HEK293 (cell line): ENCODE data around the gene NUP62.

Experiments used
- KLF1 ChIP-seq: fragments of 450-650 bp; formaldehyde crosslinking; IDR thresholded peaks from 2 replicates; pipeline ENCODE4 v1.5.1; 2016; ENCODE audit warnings: missing biosample characterization, missing genetic modification characterization
- KLF8 ChIP-seq: fragments of 450-650 bp; formaldehyde crosslinking; IDR thresholded peaks from 2 replicates; pipeline ENCODE4 v1.5.1; 2016; ENCODE audit warnings: missing biosample characterization, missing genetic modification characterization
- REPIN1 ChIP-seq: fragments of 450-650 bp; formaldehyde crosslinking; IDR thresholded peaks from 2 replicates; pipeline ENCODE4 v1.5.1; 2017; ENCODE audit warnings: missing biosample characterization, missing genetic modification characterization, low read depth
- ZBTB1 ChIP-seq: fragments of 450-650 bp; formaldehyde crosslinking; IDR thresholded peaks from 2 replicates; pipeline ENCODE4 v1.5.1; 2016; ENCODE audit warnings: missing biosample characterization, missing genetic modification characterization
- ZBTB20 ChIP-seq: fragments of 450-650 bp; formaldehyde crosslinking; IDR thresholded peaks from 2 replicates; pipeline ENCODE4 v1.5.1; 2016; ENCODE audit warnings: missing biosample characterization, missing genetic modification characterization
- ZNF140 ChIP-seq: fragments of 450-650 bp; formaldehyde crosslinking; IDR thresholded peaks from 2 replicates; pipeline ENCODE4 v1.5.1; 2016; ENCODE audit warnings: missing biosample characterization, missing genetic modification characterization
- ZNF169 ChIP-seq: fragments of 450-650 bp; formaldehyde crosslinking; IDR thresholded peaks from 2 replicates; pipeline ENCODE4 v1.5.1; 2016; ENCODE audit warnings: missing biosample characterization, missing genetic modification characterization
- ZNF341 ChIP-seq: fragments of 450-650 bp; formaldehyde crosslinking; IDR thresholded peaks from 2 replicates; pipeline ENCODE4; 2016; ENCODE audit warnings: low read depth, missing biosample characterization, missing genetic modification characterization
- ZNF37A ChIP-seq: fragments of 450-650 bp; IDR thresholded peaks from 2 replicates; pipeline ENCODE4 v1.5.1; 2018; ENCODE audit warnings: missing biosample characterization, missing genetic modification characterization
- ZNF394 ChIP-seq: fragments of 450-650 bp; formaldehyde crosslinking; IDR thresholded peaks from 2 replicates; pipeline ENCODE4 v1.5.1; 2016; ENCODE audit warnings: missing biosample characterization, missing genetic modification characterization, mild to moderate bottlenecking, moderate library complexity, borderline replicate concordance
- ZNF600 ChIP-seq: fragments of 450-650 bp; formaldehyde crosslinking; IDR thresholded peaks from 2 replicates; pipeline ENCODE4 v1.5.1; 2016; ENCODE audit warnings: missing biosample characterization, missing genetic modification characterization
- ZNF677 ChIP-seq: fragments of 450-650 bp; IDR thresholded peaks from 2 replicates; pipeline ENCODE4 v1.5.0; 2018; ENCODE audit warnings: missing biosample characterization, mild to moderate bottlenecking, missing genetic modification characterization, moderate library complexity
- TF ChIP-seq, protein P1 (sequence below): fragments of 450-650 bp; formaldehyde crosslinking; IDR thresholded peaks from 2 replicates; pipeline ENCODE4 v1.5.1; 2016; ENCODE audit warnings: missing biosample characterization, missing genetic modification characterization
- TF ChIP-seq, protein P2 (sequence below): fragments of 450-650 bp; formaldehyde crosslinking; conservative IDR thresholded peaks from 2 replicates; pipeline ENCODE4 v1.5.1; 2016; ENCODE audit warnings: low read depth, missing biosample characterization, missing genetic modification characterization
- TF ChIP-seq, protein P3 (sequence below): fragments of 450-650 bp; formaldehyde crosslinking; IDR thresholded peaks from 2 replicates; pipeline ENCODE4 v1.5.1; 2016; ENCODE audit warnings: missing biosample characterization, missing genetic modification characterization
- TF ChIP-seq, protein P4 (sequence below): fragments of 450-650 bp; formaldehyde crosslinking; IDR thresholded peaks from 2 replicates; pipeline ENCODE4 v1.5.1; 2016; ENCODE audit warnings: missing biosample characterization, missing genetic modification characterization
- TF ChIP-seq, protein P5 (sequence below): fragments of 450-650 bp; formaldehyde crosslinking; conservative IDR thresholded peaks from 2 replicates; pipeline ENCODE4 v1.5.1; 2016; ENCODE audit warnings: low read depth, missing biosample characterization, missing genetic modification characterization
- TF ChIP-seq, protein P6 (sequence below): fragments of 450-650 bp; formaldehyde crosslinking; IDR thresholded peaks from 2 replicates; pipeline ENCODE4 v1.5.1; 2016; ENCODE audit warnings: missing biosample characterization, missing genetic modification characterization
- TF ChIP-seq, protein P7 (sequence below): fragments of 450-650 bp; formaldehyde crosslinking; IDR thresholded peaks from 2 replicates; pipeline ENCODE4 v1.5.1; 2016; ENCODE audit warnings: missing biosample characterization, missing genetic modification characterization

Gene NUP62

GRCh38 chr19:49859682-49860335, 69.5 kb downstream of the NUP62 start (continued):
- TF ChIP-seq, protein P1, sequence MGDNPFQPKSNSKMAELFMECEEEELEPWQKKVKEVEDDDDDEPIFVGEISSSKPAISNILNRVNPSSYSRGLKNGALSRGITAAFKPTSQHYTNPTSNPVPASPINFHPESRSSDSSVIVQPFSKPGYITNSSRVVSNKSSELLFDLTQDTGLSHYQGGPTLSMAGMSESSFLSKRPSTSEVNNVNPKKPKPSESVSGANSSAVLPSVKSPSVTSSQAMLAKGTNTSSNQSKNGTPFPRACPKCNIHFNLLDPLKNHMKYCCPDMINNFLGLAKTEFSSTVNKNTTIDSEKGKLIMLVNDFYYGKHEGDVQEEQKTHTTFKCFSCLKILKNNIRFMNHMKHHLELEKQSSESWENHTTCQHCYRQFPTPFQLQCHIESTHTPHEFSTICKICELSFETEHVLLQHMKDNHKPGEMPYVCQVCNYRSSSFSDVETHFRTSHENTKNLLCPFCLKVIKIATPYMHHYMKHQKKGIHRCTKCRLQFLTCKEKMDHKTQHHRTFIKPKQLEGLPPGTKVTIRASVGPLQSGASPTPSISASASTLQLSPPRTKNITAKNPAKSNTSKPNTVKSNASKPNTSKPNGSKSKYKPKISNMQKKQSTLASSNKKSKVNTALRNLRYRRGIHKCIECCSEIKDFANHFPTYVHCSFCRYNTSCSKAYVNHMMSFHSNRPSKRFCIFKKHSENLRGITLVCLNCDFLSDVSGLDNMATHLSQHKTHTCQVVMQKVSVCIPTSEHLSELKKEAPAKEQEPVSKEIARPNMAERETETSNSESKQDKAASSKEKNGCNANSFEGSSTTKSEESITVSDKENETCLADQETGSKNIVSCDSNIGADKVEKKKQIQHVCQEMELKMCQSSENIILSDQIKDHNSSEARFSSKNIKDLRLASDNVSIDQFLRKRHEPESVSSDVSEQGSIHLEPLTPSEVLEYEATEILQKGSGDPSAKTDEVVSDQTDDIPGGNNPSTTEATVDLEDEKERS (tag by site-specific recombination), result no peak
- TF ChIP-seq ZNF600 (tag by site-specific recombination), result no peak
- no peak for TF ChIP-seq KLF1 (tag by site-specific recombination)
- TF ChIP-seq, protein P2, sequence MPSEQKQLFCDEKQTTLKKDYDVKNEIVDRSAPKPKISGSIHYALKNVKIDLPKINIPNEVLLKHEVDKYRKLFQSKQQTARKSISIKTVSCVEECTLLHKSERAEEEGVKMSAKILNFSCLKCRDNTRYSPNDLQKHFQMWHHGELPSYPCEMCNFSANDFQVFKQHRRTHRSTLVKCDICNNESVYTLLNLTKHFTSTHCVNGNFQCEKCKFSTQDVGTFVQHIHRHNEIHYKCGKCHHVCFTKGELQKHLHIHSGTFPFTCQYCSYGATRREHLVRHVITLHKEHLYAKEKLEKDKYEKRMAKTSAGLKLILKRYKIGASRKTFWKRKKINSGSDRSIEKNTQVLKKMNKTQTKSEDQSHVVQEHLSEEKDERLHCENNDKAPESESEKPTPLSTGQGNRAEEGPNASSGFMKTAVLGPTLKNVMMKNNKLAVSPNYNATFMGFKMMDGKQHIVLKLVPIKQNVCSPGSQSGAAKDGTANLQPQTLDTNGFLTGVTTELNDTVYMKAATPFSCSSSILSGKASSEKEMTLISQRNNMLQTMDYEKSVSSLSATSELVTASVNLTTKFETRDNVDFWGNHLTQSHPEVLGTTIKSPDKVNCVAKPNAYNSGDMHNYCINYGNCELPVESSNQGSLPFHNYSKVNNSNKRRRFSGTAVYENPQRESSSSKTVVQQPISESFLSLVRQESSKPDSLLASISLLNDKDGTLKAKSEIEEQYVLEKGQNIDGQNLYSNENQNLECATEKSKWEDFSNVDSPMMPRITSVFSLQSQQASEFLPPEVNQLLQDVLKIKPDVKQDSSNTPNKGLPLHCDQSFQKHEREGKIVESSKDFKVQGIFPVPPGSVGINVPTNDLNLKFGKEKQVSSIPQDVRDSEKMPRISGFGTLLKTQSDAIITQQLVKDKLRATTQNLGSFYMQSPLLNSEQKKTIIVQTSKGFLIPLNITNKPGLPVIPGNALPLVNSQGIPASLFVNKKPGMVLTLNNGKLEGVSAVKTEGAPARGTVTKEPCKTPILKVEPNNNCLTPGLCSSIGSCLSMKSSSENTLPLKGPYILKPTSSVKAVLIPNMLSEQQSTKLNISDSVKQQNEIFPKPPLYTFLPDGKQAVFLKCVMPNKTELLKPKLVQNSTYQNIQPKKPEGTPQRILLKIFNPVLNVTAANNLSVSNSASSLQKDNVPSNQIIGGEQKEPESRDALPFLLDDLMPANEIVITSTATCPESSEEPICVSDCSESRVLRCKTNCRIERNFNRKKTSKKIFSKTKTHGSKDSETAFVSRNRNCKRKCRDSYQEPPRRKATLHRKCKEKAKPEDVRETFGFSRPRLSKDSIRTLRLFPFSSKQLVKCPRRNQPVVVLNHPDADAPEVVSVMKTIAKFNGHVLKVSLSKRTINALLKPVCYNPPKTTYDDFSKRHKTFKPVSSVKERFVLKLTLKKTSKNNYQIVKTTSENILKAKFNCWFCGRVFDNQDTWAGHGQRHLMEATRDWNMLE (tag by site-specific recombination), result no peak
- 0 out of 2 replicates have a peak, but pooled peaks have one; percentile 4 for TF ChIP-seq KLF8
- TF ChIP-seq ZBTB20 (tag by site-specific recombination), result no peak
- TF ChIP-seq ZNF140 (tag by site-specific recombination), result no peak
- TF ChIP-seq ZNF341, result no peak
- TF ChIP-seq, protein P3, sequence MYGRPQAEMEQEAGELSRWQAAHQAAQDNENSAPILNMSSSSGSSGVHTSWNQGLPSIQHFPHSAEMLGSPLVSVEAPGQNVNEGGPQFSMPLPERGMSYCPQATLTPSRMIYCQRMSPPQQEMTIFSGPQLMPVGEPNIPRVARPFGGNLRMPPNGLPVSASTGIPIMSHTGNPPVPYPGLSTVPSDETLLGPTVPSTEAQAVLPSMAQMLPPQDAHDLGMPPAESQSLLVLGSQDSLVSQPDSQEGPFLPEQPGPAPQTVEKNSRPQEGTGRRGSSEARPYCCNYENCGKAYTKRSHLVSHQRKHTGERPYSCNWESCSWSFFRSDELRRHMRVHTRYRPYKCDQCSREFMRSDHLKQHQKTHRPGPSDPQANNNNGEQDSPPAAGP (tag by site-specific recombination), result no peak
- TF ChIP-seq ZNF394 (tag by site-specific recombination), result no peak
- TF ChIP-seq REPIN1, result no peak
- TF ChIP-seq, protein P4, sequence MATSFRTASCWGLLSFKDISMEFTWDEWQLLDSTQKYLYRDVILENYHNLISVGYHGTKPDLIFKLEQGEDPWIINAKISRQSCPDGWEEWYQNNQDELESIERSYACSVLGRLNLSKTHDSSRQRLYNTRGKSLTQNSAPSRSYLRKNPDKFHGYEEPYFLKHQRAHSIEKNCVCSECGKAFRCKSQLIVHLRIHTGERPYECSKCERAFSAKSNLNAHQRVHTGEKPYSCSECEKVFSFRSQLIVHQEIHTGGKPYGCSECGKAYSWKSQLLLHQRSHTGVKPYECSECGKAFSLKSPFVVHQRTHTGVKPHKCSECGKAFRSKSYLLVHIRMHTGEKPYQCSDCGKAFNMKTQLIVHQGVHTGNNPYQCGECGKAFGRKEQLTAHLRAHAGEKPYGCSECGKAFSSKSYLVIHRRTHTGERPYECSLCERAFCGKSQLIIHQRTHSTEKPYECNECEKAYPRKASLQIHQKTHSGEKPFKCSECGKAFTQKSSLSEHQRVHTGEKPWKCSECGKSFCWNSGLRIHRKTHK (tag by site-specific recombination), result no peak
- TF ChIP-seq ZNF169 (tag by site-specific recombination), result no peak
- TF ChIP-seq ZBTB1, result no peak
- no peak for TF ChIP-seq ZNF37A (tag by site-specific recombination)
- TF ChIP-seq, protein P5, sequence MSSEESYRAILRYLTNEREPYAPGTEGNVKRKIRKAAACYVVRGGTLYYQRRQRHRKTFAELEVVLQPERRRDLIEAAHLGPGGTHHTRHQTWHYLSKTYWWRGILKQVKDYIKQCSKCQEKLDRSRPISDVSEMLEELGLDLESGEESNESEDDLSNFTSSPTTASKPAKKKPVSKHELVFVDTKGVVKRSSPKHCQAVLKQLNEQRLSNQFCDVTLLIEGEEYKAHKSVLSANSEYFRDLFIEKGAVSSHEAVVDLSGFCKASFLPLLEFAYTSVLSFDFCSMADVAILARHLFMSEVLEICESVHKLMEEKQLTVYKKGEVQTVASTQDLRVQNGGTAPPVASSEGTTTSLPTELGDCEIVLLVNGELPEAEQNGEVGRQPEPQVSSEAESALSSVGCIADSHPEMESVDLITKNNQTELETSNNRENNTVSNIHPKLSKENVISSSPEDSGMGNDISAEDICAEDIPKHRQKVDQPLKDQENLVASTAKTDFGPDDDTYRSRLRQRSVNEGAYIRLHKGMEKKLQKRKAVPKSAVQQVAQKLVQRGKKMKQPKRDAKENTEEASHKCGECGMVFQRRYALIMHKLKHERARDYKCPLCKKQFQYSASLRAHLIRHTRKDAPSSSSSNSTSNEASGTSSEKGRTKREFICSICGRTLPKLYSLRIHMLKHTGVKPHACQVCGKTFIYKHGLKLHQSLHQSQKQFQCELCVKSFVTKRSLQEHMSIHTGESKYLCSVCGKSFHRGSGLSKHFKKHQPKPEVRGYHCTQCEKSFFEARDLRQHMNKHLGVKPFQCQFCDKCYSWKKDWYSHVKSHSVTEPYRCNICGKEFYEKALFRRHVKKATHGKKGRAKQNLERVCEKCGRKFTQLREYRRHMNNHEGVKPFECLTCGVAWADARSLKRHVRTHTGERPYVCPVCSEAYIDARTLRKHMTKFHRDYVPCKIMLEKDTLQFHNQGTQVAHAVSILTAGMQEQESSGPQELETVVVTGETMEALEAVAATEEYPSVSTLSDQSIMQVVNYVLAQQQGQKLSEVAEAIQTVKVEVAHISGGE (tag by site-specific recombination), result no peak
- TF ChIP-seq, protein P6, sequence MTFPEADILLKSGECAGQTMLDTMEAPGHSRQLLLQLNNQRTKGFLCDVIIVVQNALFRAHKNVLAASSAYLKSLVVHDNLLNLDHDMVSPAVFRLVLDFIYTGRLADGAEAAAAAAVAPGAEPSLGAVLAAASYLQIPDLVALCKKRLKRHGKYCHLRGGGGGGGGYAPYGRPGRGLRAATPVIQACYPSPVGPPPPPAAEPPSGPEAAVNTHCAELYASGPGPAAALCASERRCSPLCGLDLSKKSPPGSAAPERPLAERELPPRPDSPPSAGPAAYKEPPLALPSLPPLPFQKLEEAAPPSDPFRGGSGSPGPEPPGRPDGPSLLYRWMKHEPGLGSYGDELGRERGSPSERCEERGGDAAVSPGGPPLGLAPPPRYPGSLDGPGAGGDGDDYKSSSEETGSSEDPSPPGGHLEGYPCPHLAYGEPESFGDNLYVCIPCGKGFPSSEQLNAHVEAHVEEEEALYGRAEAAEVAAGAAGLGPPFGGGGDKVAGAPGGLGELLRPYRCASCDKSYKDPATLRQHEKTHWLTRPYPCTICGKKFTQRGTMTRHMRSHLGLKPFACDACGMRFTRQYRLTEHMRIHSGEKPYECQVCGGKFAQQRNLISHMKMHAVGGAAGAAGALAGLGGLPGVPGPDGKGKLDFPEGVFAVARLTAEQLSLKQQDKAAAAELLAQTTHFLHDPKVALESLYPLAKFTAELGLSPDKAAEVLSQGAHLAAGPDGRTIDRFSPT, result 0 out of 2 replicates have a peak, but pooled peaks have one; percentile 5
- no peak for TF ChIP-seq ZNF677 (tag by site-specific recombination)
- TF ChIP-seq, protein P7, sequence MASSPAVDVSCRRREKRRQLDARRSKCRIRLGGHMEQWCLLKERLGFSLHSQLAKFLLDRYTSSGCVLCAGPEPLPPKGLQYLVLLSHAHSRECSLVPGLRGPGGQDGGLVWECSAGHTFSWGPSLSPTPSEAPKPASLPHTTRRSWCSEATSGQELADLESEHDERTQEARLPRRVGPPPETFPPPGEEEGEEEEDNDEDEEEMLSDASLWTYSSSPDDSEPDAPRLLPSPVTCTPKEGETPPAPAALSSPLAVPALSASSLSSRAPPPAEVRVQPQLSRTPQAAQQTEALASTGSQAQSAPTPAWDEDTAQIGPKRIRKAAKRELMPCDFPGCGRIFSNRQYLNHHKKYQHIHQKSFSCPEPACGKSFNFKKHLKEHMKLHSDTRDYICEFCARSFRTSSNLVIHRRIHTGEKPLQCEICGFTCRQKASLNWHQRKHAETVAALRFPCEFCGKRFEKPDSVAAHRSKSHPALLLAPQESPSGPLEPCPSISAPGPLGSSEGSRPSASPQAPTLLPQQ, result peak; percentile 51; the same call in 1 of the 2 replicates
- TF ChIP-seq, all 188 proteins: peak for 4
